Motor neuron (in vitro differentiated cells): Measurements from ENCODE around the gene FAM107B. TPM values are rescaled to one million over a fixed set of nuclear protein-coding genes. Genes with fewer than 3 reads are reported as not detected.

Experiments used
- ATAC-seq, 8 experiments: fragments of 200-7000 bp; cut with Tn5 transposase; replicated peaks in 6 of 8; 2 replicates each; pipeline ENCODE4 v1.8.0; 2021; ENCODE audit warnings: mild to moderate bottlenecking in 8 of 8, moderate library complexity in 8 of 8
- H3K27ac ChIP-seq, 2 donors: fragments of 250-450 bp; sonication (Bioruptor Pico); 2 replicates each; pipeline ENCODE4 v1.9.0; 2021; ENCODE audit warnings: antibody characterized with exemption in 2 of 2, mild to moderate bottlenecking in 2 of 2, moderate library complexity in 1 of 2
- H3K4me1 ChIP-seq, 2 donors: fragments of 250-450 bp; sonication (Bioruptor Pico); replicated peaks in 1 of 2; 2 replicates each; pipeline ENCODE4 v1.6.1; 2021; ENCODE audit warnings: antibody characterized with exemption in 2 of 2, mild to moderate bottlenecking in 2 of 2, moderate library complexity in 1 of 2
- H3K4me3 ChIP-seq, 5 donors: fragments of 250-450 bp; sonication (Bioruptor Pico); 2 replicates each; pipeline ENCODE4 v1.9.0; 2021; ENCODE audit warnings: antibody characterized with exemption in 5 of 5, mild to moderate bottlenecking in 5 of 5, moderate library complexity in 4 of 5
- WGBS, 10 experiments: fragments of 450-650 bp; shearing (Covaris generic); methylation state at CpG; one replicate each; pipeline ENCODE4 v1.0.0; 2022; 5-methylcytosine and 5-hydroxymethylcytosine counted together
- in situ Hi-C, 9 experiments: fragments of 400-800 bp; cut with MboI; loops; one replicate each; pipeline ENCODE4 v1.15.0; 2021; ENCODE audit warnings: low sequenced_read_pairs in 9 of 9, low pct_unique_long_range_greater_than_20kb in 2 of 9; ENCODE audit not compliant: unreplicated experiment in 9 of 9
- total RNA-seq, 8 experiments: library from RNA; unstranded; fragments of 300-600 nt; gene quantifications; 2 replicates each; pipeline versions ENCODE4 v1.2.3 to v1.2.4, GENCODE V29; 2022

FAM107B gene
- total RNA-seq, 8 experiments from 2014 or later, result 2.0 to 60.4 (median 25.4) TPM

- H3K4me3 ChIP-seq, result no peak overlapping the region
- in situ Hi-C loops, result loop anchor here in 2 of 9 experiments (10.0 to 25.0 kb wide), 2 partner anchors 683 to 691 kb away; no protein-coding TSS in a partner anchor
- ATAC-seq, result peak in 2 of 8 experiments; percentile 11 to 20
- 0 to 75% (median 42%) methylated on average over 1 to 7 of the region's 7 CpGs; no CpG with 5 or more reads in 4 of the 10 experiments for WGBS, 10 experiments
- H3K4me1 ChIP-seq, result peaks cover 6 to 14% of the 10 kb centered on the region in 2 donors
- no peak overlapping the region for H3K27ac ChIP-seq
These were observed 296.5 kb downstream of the FAM107B start for GRCh38 chr10:14478201-14478600.

- Histone ChIP-seq H3K4me3 (no peak overlapping the region), H3K27ac (no peak overlapping the region), H3K4me1 (peaks cover 6 to 14% of the 10 kb centered on the region in 2 donors)
- WGBS, 10 experiments, result 7 to 100% (median 92%) methylated on average over 1 to 4 of the region's 4 CpGs; no CpG with 5 or more reads in 2 of the 10 experiments
- in situ Hi-C loops, result loop anchor here in 2 of 9 experiments (10.0 to 25.0 kb wide), 2 partner anchors 683 to 690 kb away; no protein-coding TSS in a partner anchor
- ATAC-seq, result no peak
These were observed 297.3 kb downstream of the FAM107B start for GRCh38 chr10:14477408-14477710.

- WGBS, 10 experiments, result 0 to 100% (median 77%) methylated on average over 1 to 7 of the region's 9 CpGs; no CpG with 5 or more reads in 1 of the 10 experiments
- peaks cover 6 to 14% of the 10 kb centered on the region in 2 donors for H3K4me1 ChIP-seq
- no peak overlapping the region for H3K4me3 ChIP-seq
- H3K27ac ChIP-seq, result no peak overlapping the region
- in situ Hi-C loops, result loop anchor here in 2 of 9 experiments (10.0 to 25.0 kb wide), 2 partner anchors 682 to 690 kb away; no protein-coding TSS in a partner anchor
- ATAC-seq, result peak in 2 of 8 experiments; percentile 18 to 35
These were observed 297.9 kb downstream of the FAM107B start for GRCh38 chr10:14476641-14477407.

GRCh38 chr10:14476006-14476405, 298.7 kb downstream of the FAM107B start:
- in situ Hi-C loops, result loop anchor here in 2 of 9 experiments (10.0 to 25.0 kb wide), 2 partner anchors 681 to 689 kb away; no protein-coding TSS in a partner anchor
- Histone ChIP-seq H3K4me1 (peaks cover 3 to 14% of the 10 kb centered on the region in 2 donors), H3K27ac (no peak overlapping the region), H3K4me3 (no peak overlapping the region)
- WGBS, 10 experiments, result 57 to 100% (median 74%) methylated on average over 1 to 5 of the region's 5 CpGs; no CpG with 5 or more reads in 2 of the 10 experiments
- ATAC-seq, result peak in 1 of 8 experiments; percentile 51

- ATAC-seq, result no peak
- H3K4me3 ChIP-seq, result no peak overlapping the region
- no peak overlapping the region for H3K27ac ChIP-seq
- 0 to 100% (median 92%) methylated on average over 1 to 3 of the region's 3 CpGs; no CpG with 5 or more reads in 4 of the 10 experiments for WGBS, 10 experiments
- in situ Hi-C loops, result loop anchor here in 3 of 9 experiments (10.0 to 25.0 kb wide), 3 partner anchors 262 to 687 kb away; no protein-coding TSS in a partner anchor
- peaks cover 3 to 14% of the 10 kb centered on the region in 2 donors for H3K4me1 ChIP-seq
These were observed 300.0 kb downstream of the FAM107B start for GRCh38 chr10:14474656-14475055.

GRCh38 chr10:14470920-14471319, 303.8 kb downstream of the FAM107B start:
- Histone ChIP-seq H3K27ac (no peak overlapping the region), H3K4me1 (peaks cover 15 to 25% of the 10 kb centered on the region in 2 donors), H3K4me3 (no peak overlapping the region)
- in situ Hi-C loops, result loop anchor here in 2 of 9 experiments (10.0 to 25.0 kb wide), 3 partner anchors 259 to 684 kb away; no protein-coding TSS in a partner anchor
- ATAC-seq, result no peak
- WGBS, 10 experiments, result 86 to 100% (median 86%) methylated on average over 1 to 6 of the region's 6 CpGs; no CpG with 5 or more reads in 5 of the 10 experiments

GRCh38 chr10:14468726-14469125, 306.0 kb downstream of the FAM107B start:
- in situ Hi-C loops, result loop anchor here in 2 of 9 experiments (25.0 kb wide), 2 partner anchors 256 to 681 kb away; no protein-coding TSS in a partner anchor
- no peak for ATAC-seq

More at GRCh38 chr10:14468726-14469125, 306.0 kb downstream of the FAM107B start:
- no peak overlapping the region for H3K27ac ChIP-seq
- H3K4me1 ChIP-seq, result peaks cover 15 to 21% of the 10 kb centered on the region in 2 donors
- H3K4me3 ChIP-seq, result no peak overlapping the region
- WGBS, 10 experiments, result 20 to 100% (median 77%) methylated on average over 1 to 3 of the region's 3 CpGs; no CpG with 5 or more reads in 4 of the 10 experiments

Other genes starting within 250 kb of the FAM107B start
- 1 to 10 TPM in 5 of 8 experiments, under 1 TPM in 3; 0.81 to 3.6 (median 1.1) TPM for gene CDNF, start 63.1 kb upstream of the FAM107B start, total RNA-seq
- 10 to 100 TPM in 6 of 8 experiments, 1 to 10 TPM in 2; 9.3 to 28.7 (median 14.5) TPM for gene HSPA14, start 63.4 kb upstream of the FAM107B start, total RNA-seq
- 10 to 100 TPM; 17.4 to 26.4 (median 19.4) TPM for gene MSANTD7, start 63.4 kb upstream of the FAM107B start, total RNA-seq
- gene SUV39H2, start 104.0 kb upstream of the FAM107B start, total RNA-seq, result 10 to 100 TPM in 7 of 8 experiments, 1 to 10 TPM in 1; 6.5 to 37.4 (median 18.6) TPM
- gene DCLRE1C, start 179.2 kb upstream of the FAM107B start, total RNA-seq, result 10 to 100 TPM in 4 of 8 experiments, 1 to 10 TPM in 4; 7.3 to 20.8 (median 11.2) TPM
- gene MEIG1, start 184.5 kb upstream of the FAM107B start, total RNA-seq, result 1 to 10 TPM in 6 of 8 experiments, not detected in 2; 1.3 to 3.3 (median 2.1) TPM